ENCODE measurements around the gene CNOT6. TPM values are rescaled to one million over a fixed set of nuclear protein-coding genes. Genes with fewer than 3 reads are reported as not detected.
"Not testable (repeated sequence)": the region's sequence is repeated elsewhere in the genome, so short reads cannot be mapped to it uniquely, and the experiment has no call there.

CNOT6 gene
- total RNA-seq, 1 donor from 2014 or later: 47.7 TPM

DNA sequence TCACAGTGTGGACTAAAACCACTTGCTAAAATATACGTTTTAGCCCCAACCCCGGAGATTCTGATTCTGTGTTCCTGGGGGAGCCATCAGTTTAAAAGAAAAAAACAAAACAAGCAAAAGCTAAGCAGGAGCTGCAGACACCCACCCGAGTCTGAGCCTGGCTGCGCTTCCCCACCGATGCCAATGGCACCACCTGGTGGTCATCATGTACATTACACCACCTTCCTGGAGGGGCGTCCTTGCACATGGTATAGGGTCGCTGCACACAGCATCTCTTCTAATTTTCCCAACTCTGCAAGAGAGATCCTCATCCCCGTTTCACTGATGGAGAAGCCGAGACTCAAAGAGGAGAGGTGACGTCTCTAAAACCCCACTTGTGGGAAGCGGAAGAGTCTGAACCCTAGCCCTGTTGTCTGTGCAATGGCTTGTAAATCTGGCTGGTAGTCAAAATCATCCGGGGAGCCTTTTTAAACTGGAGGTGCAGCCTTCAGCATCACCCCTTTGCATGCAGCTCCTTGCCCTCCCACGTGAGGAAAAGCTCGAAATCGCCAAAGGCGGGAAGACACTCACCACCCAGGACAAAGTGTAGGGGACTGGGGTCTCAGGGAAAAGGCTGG, 23.1 kb upstream of the CNOT6 start:
- peak; percentile 28 for DNase-seq (ENCODE audit: low read depth)

DNA sequence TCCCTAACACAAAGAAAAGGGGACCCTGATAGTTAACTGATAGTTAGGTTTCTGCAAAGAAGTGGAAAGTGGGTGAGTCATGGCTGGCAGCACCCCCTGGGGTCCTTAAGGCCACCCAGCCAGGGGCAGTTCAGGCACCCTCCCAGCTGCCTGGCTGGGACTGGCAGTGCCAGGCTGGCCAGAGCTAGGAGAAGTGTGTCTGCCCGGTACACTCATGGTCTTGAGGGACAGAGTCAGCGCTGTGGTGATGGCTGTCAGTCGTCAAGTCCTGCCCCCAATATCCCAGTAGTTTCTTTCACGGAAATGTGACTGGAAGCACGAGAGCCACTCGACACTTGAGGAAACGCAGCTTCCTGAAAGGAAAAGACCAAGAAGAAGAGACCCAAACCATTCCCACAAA, 22.3 kb upstream of the CNOT6 start:
- DNase-seq (ENCODE audit: low read depth): no peak

DNA sequence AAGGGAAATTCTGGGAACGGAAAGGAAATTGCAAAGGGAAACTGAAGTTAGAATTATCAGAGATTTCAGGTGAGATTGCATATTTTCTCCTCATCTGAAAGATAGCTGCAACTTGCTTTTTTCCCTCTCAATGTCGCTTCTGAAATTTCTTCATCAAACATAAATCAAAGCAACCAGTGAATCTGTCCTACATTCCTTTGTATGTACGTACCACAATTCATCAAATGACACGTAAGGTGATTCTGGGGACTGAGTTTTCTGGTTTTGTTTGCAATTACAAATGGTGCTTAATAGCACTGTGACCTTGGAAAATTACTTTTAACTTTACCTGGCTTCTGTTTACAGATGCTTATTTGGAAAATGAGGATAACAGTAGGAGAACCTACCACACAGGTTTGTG, 21.9 kb upstream of the CNOT6 start:
- DNase-seq (ENCODE audit: low read depth): no peak

DNA sequence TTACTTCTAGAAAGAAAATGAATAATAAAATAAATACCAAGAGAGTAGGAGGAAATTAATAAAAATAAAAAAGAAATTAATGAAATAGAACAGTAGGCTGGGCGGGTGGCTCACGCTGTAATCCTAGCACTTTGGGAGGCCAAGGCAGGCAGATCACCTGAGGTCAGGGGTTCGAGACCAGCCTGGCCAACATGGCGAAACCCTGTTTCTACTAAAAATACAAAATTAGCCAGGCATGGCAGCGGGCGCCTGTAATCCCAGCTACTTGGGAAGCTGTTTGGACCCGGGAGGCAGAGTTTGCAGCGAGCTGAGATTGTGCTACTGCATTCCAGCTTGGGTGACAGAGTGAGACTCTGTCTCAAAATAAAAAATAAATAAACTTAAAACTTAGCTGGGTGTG, 20.8 kb upstream of the CNOT6 start:
- DNase-seq (ENCODE audit: low read depth): not testable (repeated sequence)

DNA sequence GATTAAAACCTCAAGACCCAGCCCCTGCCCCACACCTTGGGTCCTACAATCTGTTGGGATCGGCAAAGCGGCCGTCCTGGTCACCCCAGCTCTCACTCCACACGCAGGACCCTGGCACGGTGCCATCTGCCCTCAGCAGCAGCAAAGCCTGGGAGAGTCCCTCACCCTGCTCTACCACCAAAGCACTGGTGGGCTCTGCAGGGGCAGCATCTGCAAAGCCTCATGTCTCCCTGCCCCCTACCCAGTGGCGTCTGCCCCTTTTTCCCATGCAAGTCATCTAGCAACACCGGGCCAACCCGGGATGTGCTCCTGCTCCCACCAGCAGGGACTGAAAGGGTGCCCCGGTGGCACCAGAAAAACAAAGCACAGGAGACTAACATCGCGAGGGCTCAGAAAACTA, 19.6 kb upstream of the CNOT6 start:
- no peak for DNase-seq (ENCODE audit: low read depth)

DNA sequence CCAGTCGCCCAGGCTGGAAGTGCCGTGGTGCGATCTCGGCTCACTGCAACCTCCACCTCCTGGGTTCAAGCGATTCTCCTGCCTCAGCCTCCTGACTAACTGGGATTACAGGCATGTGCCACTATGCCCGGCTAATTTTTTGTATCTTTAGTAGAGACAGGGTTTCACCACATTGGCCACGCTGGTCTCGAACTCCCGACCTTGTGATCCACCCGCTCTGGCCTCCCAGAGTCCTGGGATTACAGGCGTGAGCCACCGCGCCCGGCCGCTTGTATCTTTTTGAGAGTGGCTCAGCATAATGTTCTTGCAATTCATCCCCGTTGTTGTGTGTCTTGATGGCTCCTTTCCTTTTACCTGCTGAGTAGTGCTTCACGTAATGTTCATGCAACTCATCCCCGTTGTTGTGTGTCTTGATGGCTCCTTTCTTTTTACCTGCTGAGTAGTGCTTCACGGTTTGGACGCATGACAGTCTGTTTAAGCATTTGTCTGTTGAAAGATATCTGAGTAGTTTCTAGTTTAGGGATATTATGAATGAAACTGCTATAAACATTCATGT, 18.1 kb upstream of the CNOT6 start:
- DNase-seq (ENCODE audit: low read depth): not testable (repeated sequence)

DNA sequence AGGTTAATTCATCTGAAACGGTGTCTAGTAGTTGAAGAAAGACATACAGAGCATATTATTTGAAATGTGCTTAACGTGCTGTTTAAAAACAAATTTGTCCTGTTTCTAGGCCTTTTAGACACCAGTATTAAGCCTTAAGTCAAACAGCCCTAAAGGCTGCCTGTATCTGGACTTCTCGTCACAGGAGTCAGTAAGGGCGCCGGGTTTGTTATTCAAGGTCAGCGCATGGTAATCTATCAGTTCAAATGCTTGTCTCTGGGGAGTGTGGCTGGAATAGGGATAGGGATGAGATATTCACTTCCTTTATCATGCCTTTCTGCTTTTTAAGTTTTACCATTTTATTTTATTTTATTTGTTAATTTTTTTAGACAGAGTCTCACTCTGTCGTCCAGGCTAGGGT, 9.4 kb upstream of the CNOT6 start:
- no peak for DNase-seq (ENCODE audit: low read depth)

DNA sequence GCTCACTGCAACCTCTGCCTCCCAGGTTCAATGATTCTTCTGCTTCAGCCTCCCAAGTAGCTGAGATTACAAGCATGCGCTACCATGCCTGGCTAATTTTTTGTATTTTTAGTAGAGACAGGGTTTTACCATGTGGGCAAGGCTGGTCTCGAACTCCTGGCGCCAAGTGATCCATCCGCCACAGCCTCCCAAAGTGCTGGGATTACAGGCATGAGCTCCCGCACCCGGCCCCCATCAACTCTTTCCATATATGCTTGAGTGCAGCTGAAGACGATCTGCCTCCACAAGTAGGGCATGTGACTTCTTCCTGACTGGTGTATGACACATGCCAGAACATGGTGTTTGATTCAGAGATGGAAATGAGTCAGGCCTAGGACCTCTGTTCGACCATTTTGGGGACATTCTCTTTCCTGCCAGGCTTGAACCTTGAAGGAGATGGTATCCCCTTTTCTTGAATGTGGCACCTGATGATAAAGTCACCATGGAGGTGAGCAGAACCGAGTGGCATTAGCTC, 7.5 kb upstream of the CNOT6 start:
- no peak for DNase-seq (ENCODE audit: low read depth)

DNA sequence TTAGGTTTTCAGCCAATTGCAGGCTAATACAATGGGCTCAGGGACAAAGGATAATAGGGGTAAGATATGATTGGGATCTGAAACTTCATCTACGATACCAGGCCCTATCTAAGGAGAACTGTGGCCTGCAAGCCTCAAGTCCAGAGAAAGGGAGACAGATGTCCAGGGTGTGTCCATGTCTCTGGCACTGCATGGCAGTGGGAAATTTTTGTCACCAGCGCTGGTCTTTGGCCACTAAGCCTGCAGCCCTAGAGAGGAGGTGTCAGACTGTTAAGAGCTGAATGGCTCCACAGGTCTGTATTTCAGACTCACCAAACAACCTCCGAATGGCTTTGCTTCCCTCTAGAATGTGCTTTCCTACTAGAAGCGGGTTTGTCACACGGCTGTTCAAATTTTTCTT, 6.6 kb upstream of the CNOT6 start:
- no peak for DNase-seq (ENCODE audit: low read depth)

DNA sequence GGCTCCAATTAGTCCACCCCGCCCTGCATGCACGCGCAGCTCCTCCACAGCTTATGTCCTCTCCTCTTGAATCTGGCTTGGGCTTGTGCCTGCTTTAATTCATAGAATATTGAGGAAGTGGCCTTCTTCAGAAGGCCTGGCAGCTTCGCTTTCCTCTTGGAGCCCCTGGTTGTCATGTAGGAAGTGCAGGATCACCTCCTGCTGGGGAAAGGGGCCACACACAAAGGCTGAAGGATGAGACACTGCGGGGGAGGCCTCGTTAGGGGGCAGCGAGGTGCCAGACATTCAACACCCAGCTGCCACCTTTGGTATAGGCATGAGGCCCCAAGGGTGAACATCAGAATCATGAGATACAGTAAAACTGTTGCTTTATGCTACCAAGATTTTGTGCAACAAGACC, 2.7 kb upstream of the CNOT6 start:
- no peak for DNase-seq (ENCODE audit: low read depth)

DNA sequence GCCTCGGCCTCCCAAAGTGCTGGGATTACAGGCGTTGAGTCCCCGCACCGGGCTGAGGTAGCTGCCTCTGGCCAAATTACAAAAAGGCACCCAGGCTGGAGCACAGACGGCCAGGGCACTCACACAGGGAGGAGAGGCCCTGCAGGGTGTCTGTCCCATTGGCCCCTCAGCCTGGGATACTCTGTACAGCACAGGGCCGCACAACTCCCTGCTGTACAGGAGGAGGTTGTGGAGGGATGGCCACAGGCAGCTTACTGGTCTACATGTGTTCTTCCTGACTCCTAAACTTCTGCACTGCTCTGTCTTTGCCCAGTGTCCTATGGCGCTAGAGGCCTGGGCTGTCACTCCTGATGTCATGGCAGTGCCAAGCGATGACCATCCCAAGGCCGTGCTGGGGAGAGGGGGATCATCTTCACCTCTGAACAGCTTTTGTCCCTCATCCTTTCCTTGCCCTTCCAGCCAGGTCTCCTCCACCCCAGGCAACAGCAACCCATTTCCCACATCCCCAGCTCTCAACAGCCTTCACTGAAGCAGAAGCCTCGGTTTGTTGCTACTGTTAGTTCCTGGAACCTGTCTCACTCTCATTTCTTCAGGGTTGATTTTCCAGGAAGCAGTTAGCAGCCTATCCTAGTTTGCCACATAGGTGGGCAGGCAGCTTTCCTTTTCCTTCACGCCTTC, 1.8 kb upstream of the CNOT6 start:
- no peak for DNase-seq (ENCODE audit: low read depth)

DNA sequence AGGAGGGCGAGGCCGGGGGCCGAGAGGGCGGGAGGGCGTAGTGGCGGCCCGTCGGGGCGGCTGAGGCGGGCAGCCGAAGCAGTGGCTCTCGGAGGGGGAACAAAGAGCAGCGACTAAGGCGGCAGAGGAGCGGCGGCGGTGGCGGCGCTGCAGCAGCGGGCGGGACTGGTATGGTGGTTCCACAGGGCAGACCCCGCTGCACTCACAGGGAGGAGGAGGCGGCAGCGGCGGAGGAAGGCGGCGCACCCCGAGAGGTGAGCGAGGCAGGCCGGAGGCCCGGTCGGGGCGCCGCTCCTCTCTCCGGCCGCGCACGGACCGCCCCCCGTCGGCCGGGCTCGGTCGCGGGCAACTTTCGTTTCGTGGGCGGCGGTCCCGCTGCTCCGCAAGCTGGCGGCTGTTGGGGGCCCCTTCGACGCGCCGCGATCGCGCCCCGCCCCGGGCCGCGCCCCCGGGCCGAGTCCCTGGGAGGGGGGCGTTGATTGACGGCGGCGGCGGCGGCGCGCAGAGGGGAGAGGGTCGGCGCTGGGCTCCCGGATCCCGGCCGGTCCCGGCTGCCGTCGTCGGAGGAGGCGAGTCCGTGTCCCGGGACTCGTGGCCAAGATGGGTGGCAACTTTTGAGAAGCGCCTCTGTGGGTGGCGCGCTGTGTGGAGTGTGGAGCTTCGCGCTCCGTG, 467 bp downstream of the CNOT6 start:
- DNase-seq (ENCODE audit: low read depth): no peak

DNA sequence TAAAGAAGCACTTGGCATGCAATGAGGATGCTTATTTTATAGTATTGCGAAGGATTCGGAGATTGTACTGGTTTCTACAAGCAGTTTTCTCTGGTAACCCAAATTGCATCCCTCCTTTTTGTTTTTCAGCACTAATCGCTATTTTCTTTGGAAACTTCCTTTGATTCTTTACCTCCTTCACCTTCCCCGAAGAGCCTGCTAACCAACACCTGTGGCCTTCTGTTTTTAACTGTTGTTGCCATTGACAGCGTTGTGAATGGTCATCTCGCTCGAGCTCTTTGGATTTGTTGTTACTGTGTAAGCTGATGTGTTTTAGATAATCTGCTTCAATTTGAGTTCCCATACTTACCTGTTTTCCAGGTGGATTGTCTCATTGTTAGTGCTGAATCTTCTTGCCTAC, 1.1 kb downstream of the CNOT6 start:
- peak; percentile 15 for DNase-seq (ENCODE audit: low read depth)

DNA sequence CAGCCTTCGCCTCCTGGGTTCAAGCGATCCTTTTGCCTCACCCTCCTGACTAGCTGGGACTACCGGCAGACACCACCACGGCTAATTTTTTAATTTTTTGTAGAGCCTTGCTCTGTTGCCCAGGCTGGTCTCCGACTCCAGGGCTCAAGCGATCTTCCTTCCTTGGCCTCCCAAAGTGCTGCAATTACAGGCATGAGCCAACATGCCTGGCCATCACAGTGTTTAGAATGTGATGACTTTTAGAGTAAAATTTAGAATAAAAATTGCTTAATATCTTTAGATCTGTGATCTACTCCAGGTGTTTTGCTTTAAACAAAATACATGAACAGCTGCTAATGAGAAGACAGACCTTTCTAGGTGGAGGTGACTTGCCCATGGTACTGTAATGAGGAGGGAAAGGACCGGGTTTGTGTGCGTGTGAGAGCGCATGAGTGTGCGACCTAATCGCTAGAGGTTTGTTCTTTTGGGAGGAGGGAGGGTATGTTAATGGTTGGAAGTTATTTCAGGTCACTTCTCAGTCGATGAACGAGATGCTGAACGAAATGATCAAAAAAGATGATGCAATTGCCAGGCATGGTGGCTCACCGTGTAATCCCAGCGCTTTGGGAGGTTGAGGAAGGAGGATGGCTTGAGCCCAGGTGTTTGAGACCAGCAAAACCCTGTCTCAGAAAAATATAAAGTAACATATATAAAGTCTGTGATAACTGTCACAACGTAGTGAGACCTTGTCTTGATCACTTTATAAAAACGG, 2.0 kb downstream of the CNOT6 start:
- no peak for DNase-seq (ENCODE audit: low read depth)

DNA sequence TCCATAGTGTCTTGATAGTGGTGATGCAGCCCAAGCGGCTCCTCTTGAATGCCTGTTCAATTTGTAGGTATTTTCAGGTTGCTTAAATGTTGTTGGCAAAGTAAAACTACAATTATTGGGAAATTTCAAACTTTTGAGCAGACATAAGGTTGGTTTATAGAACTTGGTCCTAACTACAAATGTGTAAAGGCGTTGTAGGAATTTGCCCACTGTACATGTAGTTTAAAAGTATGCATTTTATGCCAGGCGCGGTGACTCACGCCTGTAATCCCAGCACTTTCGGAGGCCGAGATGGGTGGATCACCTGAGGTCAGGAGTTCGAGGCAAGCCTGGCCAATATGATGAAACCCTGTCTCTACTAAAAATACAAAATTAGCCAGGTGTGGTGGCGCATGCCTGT, 2.6 kb downstream of the CNOT6 start:
- DNase-seq (ENCODE audit: low read depth): not testable (repeated sequence)

DNA sequence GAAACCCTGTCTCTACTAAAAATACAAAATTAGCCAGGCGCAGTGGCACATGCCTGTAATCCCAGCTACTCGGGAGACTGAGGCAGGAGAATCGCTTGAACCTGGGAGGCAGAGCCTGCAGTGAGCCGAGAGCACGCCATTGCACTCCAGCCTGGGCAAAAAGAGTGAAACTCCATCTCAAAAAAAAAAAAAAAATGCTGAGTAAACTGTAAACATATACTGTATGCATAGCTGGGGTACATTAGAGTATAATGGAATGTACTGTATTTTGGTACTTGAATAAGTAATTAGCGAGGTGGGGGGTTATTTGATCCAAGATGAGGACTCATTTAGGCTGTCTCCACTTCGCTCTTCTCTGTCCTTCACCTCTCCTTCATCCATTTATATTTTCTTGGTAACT, 3.7 kb downstream of the CNOT6 start:
- DNase-seq (ENCODE audit: low read depth): not testable (repeated sequence)

DNA sequence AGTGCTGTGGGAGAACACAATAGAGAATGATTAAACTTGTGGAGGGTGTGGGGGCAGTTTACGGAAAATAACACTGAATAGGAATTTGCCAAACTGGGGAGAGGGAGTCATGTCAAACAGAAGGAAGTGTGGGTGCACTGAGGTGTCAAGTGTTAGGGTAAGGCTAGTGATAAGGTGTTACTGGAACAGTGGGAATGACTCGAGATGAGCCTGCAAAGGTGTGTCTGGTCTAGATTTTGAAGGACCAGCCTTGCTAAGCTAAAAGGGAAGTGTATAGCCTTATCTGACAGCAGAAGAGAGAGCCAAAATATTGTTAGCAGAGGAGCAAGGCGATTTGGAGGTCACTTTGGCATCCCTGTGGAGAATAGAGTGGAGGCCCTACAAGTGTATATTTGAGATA, 4.2 kb downstream of the CNOT6 start:
- DNase-seq (ENCODE audit: low read depth): no peak

DNA sequence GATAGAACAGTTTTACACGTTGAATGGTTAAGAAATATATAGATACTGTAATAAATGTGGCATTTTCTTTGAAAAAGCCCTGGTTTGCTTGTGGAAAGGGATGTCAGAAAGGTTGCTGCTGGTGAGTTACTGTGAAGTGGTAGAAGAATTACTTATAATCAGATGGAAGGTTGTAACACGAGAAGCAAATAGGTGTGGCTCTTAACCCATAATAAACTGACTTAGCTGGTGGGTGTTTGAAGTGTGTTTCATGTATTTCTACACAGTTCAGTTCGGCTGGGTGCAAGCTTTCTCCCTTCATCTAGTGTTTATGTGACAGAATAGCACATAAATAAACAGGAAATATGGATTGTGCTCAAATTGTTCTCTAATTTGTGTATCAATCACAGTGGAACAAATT, 5.5 kb downstream of the CNOT6 start:
- peak; percentile 43 for DNase-seq (ENCODE audit: low read depth)

DNA sequence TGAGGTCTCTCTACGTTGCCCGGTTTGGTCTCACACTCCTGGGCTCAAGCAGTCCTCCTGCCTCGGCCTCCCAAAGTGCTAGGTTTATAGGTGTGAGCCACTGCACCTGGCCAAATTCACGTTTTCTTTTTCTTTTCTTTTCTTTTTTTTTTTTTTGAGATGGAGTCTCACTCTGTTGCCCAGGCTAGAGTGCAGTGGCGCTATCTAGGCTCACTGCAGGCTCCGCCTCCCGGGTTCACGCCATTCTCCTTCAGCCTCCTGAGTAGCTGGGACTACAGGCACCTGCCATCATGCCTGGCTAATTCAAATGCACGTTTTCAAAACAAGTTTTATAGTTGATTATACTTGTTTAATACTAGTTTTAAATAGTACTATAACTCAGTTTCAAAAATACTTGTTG, 6.1 kb downstream of the CNOT6 start:
- not testable (repeated sequence) for DNase-seq (ENCODE audit: low read depth)

DNA sequence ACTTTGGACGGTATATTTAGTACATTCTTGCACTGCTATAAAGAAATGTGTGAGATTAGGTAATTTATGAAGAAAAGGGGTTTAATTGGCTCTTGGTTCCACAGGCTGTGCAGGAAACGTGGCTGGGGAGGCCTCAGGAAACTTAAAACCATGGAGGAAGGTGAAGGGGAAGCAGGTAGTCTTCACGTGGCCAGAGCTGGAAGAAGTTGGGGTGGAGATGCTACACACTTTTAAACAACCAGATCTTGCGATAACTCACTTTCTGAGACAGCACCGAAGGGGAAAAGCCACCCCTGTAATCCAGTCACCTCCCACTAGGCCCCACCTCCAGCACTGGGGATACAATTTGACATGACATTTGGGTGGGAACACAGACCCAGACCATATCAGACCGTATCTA, 13.5 kb downstream of the CNOT6 start:
- no peak for DNase-seq (ENCODE audit: low read depth)

DNA sequence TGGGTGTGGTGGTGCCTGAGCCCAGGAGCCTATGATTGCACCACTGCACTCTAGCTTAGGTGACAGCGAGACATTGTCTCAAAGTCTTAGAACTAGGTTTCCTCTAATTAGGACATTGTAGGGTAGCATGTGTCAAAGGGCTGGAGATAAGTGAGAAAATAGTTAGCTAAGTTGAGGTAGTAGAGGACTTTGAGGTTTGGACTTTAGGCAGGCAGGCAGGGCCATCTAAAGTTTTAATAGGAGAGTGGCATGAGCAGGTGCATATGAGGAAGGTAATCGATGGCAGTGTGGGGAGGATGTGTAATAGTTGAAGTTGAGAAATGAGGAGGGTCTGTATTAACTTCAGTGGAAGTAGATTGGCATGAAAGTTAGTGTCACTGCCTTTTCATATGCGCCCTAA, 21.1 kb downstream of the CNOT6 start:
- no peak for DNase-seq (ENCODE audit: low read depth)

DNA sequence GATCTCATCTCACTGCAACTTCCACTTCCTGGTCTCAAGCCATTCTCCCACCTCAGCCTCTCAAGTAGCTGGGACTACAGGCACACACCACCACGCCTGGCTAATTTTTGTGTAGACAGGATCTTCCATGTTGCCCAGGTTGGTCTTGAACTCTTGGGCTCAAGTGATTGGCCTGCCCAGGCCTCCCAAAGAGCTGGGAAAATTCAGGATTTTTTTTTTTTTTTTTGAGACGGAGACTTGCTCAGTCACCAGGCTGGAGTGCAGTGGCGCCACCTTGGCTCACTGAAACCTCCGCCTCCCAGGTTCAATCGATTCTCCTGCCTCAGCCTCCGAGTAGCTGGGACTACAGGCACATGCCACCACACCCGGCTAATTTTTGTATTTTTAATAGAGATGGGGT, 21.8 kb downstream of the CNOT6 start:
- not testable (repeated sequence) for DNase-seq (ENCODE audit: low read depth)

All from renal cortical epithelial cell (primary cell).